ENCODE measurements around the gene CYRIA.

GRCh38 chr2:16617282-16618266 is 48.1 kb downstream of the CYRIA start:
- TF ChIP-seq CTCF (IDR thresholded peaks at IDR 0.05) (peak in 5 of 7 experiments; percentile 12 to 27 (median 25)), POLR2A (IDR thresholded peaks at IDR 0.05) (no peak)

All from stomach (tissue), 4 donors.